ENCODE data around the gene GPC6.

GPC6 gene

GRCh38 chr13:94303644-94304174 is 1077.1 kb downstream of the GPC6 start:
- H3K27me3 ChIP-seq (ENCODE audit: insufficient read depth, poor library complexity, severe bottlenecking), result peaks cover 2% of the 10 kb centered on the region
- TF ChIP-seq GABPA (IDR thresholded peaks at IDR 0.05; ENCODE audit: low read depth), result no peak
- no peak for DNase-seq (ENCODE audit: low read depth in 1 of 2, low spot score in 1 of 2)
- H3K4me3 ChIP-seq (replicated peaks; ENCODE audit: insufficient read depth, low read length), result no peak overlapping the region
- no peak overlapping the region for H3K27ac ChIP-seq (replicated peaks)

GRCh38 chr13:94305033-94305432 is 1078.4 kb downstream of the GPC6 start:
- no peak overlapping the region for H3K27ac ChIP-seq (replicated peaks)

GRCh38 chr13:94305463-94305862 is 1078.9 kb downstream of the GPC6 start:
- no peak for DNase-seq (ENCODE audit: low read depth in 1 of 2, low spot score in 1 of 2)
- Histone ChIP-seq H3K27me3 (ENCODE audit: insufficient read depth, poor library complexity, severe bottlenecking) (no peaks in the 10 kb centered on the region), H3K27ac (replicated peaks) (no peak overlapping the region), H3K4me3 (replicated peaks; ENCODE audit: insufficient read depth, low read length) (no peak overlapping the region)
- TF ChIP-seq GABPA (IDR thresholded peaks at IDR 0.05; ENCODE audit: low read depth), result no peak
- no peak for TF ChIP-seq REST (IDR thresholded peaks at IDR 0.05; ENCODE audit: insufficient replicate concordance, low read depth)
- no peak for TF ChIP-seq POLR2AphosphoS5 (IDR thresholded peaks at IDR 0.05; ENCODE audit: low read depth)
- no peak for TF ChIP-seq SPI1 (IDR thresholded peaks at IDR 0.05; ENCODE audit: borderline replicate concordance, low read depth)
- no peak for TF ChIP-seq CTCF (IDR thresholded peaks at IDR 0.05; ENCODE audit: insufficient read depth, low read length)

More at GRCh38 chr13:94305033-94305432, 1078.4 kb downstream of the GPC6 start:
- H3K27me3 ChIP-seq (ENCODE audit: insufficient read depth, poor library complexity, severe bottlenecking), result peaks cover under 1% of the 10 kb centered on the region
- no peak overlapping the region for H3K4me3 ChIP-seq (replicated peaks; ENCODE audit: insufficient read depth, low read length)
- DNase-seq (ENCODE audit: low read depth in 1 of 2, low spot score in 1 of 2), result no peak
- TF ChIP-seq SPI1 (IDR thresholded peaks at IDR 0.05; ENCODE audit: borderline replicate concordance, low read depth) (no peak), GABPA (IDR thresholded peaks at IDR 0.05; ENCODE audit: low read depth) (no peak), REST (IDR thresholded peaks at IDR 0.05; ENCODE audit: insufficient replicate concordance, low read depth) (no peak), CTCF (IDR thresholded peaks at IDR 0.05; ENCODE audit: insufficient read depth, low read length) (no peak), POLR2AphosphoS5 (IDR thresholded peaks at IDR 0.05; ENCODE audit: low read depth) (no peak)

- no peak for TF ChIP-seq SPI1 (IDR thresholded peaks at IDR 0.05; ENCODE audit: borderline replicate concordance, low read depth)
- TF ChIP-seq POLR2AphosphoS5 (IDR thresholded peaks at IDR 0.05; ENCODE audit: low read depth), result no peak
- no peak for TF ChIP-seq GABPA (IDR thresholded peaks at IDR 0.05; ENCODE audit: low read depth)
- no peak for TF ChIP-seq REST (IDR thresholded peaks at IDR 0.05; ENCODE audit: insufficient replicate concordance, low read depth)
- TF ChIP-seq CTCF (IDR thresholded peaks at IDR 0.05; ENCODE audit: insufficient read depth, low read length), result no peak
- no peaks in the 10 kb centered on the region for H3K27me3 ChIP-seq (ENCODE audit: insufficient read depth, poor library complexity, severe bottlenecking)
- H3K27ac ChIP-seq (replicated peaks), result no peak overlapping the region
- DNase-seq (ENCODE audit: low read depth in 1 of 2, low spot score in 1 of 2), result no peak
- no peak overlapping the region for H3K4me3 ChIP-seq (replicated peaks; ENCODE audit: insufficient read depth, low read length)
Observed at GRCh38 chr13:94305934-94306333, 1079.3 kb downstream of the GPC6 start.

All from HL-60 (cell line).